BJ (cell line): ENCODE results near the gene MFAP2. TPM values are rescaled to one million over a fixed set of nuclear protein-coding genes. Genes with fewer than 3 reads are reported as not detected.
A peak's percentile ranks its signal among the peaks of the same experiment; 100 is the strongest.

ENCODE experiments used
- CTCF ChIA-PET: fragments of 350-600 bp; formaldehyde crosslinking; extraction: SDS; loops from one replicate; lab custom pipeline; 2021; ENCODE audit warnings: antibody characterized with exemption, inconsistent platforms; lab: Yijun Ruan, JAX
- POLR2A ChIA-PET: fragments of 300-600 bp; sonication (Branson Sonifier 250); formaldehyde crosslinking; extraction: SDS; loops from one replicate; lab custom pipeline; 2021; ENCODE audit warnings: antibody characterized with exemption; lab: Charles Lee
- DNase-seq: peaks from one replicate; pipeline ENCODE4 v3.0.0-alpha.2; 2011; ENCODE audit warnings: low read depth
- H3K27me3 ChIP-seq: 2 replicates; pipeline ENCODE4 v1.6.0; 2011; ENCODE audit warnings: low read length; ENCODE audit not compliant: control insufficient read depth, insufficient read depth
- H3K36me3 ChIP-seq: 2 replicates; pipeline ENCODE4 v1.5.1; 2011; ENCODE audit warnings: low read length; ENCODE audit not compliant: control insufficient read depth, insufficient read depth
- H3K4me3 ChIP-seq: 2 replicates; pipeline ENCODE4 v1.5.1; 2011; ENCODE audit warnings: low read depth, mild to moderate bottlenecking, control low read depth, low read length
- polyA minus RNA-seq: library from RNA; depleted of rRNA, polyadenylated mRNA; stranded (reverse); fragments of >200 nt; gene quantifications from 2 replicates; pipeline ENCODE4 v1.2.3, GENCODE V29; 2011; rRNA and poly(A)+ RNA removed
- polyA plus RNA-seq: library from polyadenylated mRNA; depleted of rRNA; stranded (reverse); fragments of >200 nt; gene quantifications from 2 replicates; pipeline ENCODE4 v1.2.3, GENCODE V29; 2011; rRNA removed
- TF ChIP-seq, protein P1 (sequence below): IDR thresholded peaks from 2 replicates; pipeline ENCODE4 v1.5.1; 2011; ENCODE audit warnings: low read depth, mild to moderate bottlenecking, control low read depth, inconsistent platforms, low read length, moderate library complexity; ENCODE audit not compliant: insufficient read depth

Gene MFAP2, protein sequence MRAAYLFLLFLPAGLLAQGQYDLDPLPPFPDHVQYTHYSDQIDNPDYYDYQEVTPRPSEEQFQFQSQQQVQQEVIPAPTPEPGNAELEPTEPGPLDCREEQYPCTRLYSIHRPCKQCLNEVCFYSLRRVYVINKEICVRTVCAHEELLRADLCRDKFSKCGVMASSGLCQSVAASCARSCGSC
- polyA plus RNA-seq (69.7 and 115 TPM in 2 replicates), polyA minus RNA-seq (93.3 and 172 TPM in 2 replicates)

DNA sequence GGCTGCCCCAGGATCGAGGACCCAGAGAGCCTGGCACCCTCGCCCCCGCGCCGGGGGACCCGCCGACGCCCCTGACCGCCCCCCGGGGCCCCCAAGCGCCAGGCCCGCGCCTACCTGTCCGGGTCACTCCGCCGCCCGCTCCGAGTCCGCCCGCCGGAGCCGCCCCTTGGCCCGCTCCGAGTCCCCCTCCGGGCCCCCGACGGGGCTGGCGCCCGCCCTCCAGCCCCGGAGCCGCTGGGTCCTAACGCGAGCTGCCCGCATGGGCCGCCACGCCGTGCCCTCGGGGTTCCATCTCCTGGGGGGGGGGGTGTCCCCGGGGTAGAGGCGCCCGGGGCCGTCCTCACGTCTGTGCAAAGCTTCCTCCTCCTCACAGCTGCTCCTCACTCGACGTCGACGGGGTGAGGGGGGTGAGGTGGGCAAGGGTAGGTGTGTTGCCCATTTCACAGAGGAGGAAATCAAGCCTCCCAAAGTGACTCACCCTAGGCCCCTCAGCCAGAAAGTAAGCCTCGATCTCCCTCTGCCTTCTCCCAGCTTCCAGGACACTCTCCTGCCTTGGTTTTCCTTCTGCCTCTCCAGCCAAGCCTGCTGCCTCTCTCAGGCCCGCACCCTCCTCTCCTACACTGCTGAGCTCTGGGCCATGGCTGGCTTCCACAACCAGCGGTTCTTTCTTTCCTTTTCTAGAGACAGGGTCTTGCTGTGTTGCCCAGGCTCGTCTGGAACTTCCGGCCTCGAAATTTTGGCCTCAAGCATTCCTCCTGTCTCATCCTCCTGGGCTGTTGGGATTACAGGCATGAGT lies at the start of gene MFAP2:
Gene MFAP2, minus strand, starts transcription at position 148 of the 796 bp plus-strand sequence. CDS start 2,347 bp downstream, outside the sequence.
- no peaks in the 10 kb centered on the region for H3K27me3 ChIP-seq
- TF ChIP-seq, protein P1, sequence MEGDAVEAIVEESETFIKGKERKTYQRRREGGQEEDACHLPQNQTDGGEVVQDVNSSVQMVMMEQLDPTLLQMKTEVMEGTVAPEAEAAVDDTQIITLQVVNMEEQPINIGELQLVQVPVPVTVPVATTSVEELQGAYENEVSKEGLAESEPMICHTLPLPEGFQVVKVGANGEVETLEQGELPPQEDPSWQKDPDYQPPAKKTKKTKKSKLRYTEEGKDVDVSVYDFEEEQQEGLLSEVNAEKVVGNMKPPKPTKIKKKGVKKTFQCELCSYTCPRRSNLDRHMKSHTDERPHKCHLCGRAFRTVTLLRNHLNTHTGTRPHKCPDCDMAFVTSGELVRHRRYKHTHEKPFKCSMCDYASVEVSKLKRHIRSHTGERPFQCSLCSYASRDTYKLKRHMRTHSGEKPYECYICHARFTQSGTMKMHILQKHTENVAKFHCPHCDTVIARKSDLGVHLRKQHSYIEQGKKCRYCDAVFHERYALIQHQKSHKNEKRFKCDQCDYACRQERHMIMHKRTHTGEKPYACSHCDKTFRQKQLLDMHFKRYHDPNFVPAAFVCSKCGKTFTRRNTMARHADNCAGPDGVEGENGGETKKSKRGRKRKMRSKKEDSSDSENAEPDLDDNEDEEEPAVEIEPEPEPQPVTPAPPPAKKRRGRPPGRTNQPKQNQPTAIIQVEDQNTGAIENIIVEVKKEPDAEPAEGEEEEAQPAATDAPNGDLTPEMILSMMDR = no peak
- no peak for DNase-seq
- peak within 1 kb of the TSS; percentile 66 for H3K4me3 ChIP-seq
- POLR2A ChIA-PET = interaction anchor here (0.7 kb wide), 1 partner anchor 82 kb away, joined by 3 read pairs; no protein-coding TSS in a partner anchor
- CTCF ChIA-PET = interaction anchor here (0.9 to 1.4 kb wide), 4 partner anchors 13 to 29 kb away, joined by 3 read pairs; no protein-coding TSS in a partner anchor
- H3K36me3 ChIP-seq = peaks cover 1% of the 10 kb centered on the region

DNA sequence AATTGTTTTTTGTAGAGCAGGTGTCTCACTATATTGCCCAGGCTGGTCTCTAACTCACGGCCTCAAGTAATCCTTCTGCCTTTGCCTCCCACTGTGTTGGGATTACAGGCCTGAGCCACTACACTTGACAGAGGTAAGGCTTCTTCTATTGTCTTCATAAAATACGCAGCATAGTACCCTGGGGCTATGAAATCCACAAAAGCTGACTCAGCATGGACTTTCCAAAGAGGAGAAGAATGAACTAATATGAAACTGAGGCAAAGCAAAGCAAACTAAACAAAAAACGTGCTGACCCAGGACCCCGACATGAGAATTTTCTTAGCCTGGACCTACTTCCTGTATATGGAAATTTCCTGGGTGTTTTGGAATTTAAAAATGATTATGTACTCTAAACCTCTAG lies 49.8 kb upstream of the MFAP2 start:
- Histone ChIP-seq H3K4me3 (no peak overlapping the region), H3K36me3 (peaks cover 7% of the 10 kb centered on the region), H3K27me3 (no peaks in the 10 kb centered on the region)
- DNase-seq = no peak
- TF ChIP-seq, protein P1 = no peak
- CTCF ChIA-PET = interaction anchor here (1.1 kb wide), 1 partner anchor 25 kb away, joined by 3 read pairs; no protein-coding TSS in a partner anchor
- POLR2A ChIA-PET = no interaction called here

DNA sequence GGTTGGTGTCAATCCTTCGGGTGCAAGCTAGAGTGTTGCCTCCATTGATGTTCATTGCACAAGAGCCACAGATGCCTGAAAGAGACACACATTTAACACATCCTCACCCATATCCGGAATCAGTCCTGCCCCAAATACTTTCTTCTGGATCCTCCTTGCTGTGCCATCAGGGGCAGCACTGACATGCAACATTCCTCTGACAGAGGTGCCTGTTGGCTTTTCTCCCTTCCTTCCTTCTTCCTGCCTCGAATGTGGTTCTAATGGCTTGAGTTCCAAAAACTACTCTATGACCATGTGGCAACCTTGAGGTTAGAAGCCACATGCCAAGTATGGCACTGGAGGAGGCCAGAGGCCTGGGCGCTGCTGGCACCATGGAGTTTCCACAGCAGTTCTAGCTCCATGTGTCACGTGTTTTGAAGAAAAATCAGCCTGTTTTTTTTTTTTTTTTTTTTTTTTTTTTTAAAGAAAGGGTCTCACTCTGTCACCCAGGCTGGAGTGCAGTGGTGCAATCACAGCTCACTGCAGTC lies 48.3 kb upstream of the MFAP2 start:
- TF ChIP-seq, protein P1 = no peak
- POLR2A ChIA-PET = no interaction called here
- no peaks in the 10 kb centered on the region for H3K27me3 ChIP-seq
- CTCF ChIA-PET = interaction anchor here (0.9 to 1.9 kb wide), 4 partner anchors 17 to 68 kb away, joined by 3 to 6 read pairs (median 3); no protein-coding TSS in a partner anchor
- DNase-seq = no peak
- no peak overlapping the region for H3K4me3 ChIP-seq
- peaks cover 10% of the 10 kb centered on the region for H3K36me3 ChIP-seq

DNA sequence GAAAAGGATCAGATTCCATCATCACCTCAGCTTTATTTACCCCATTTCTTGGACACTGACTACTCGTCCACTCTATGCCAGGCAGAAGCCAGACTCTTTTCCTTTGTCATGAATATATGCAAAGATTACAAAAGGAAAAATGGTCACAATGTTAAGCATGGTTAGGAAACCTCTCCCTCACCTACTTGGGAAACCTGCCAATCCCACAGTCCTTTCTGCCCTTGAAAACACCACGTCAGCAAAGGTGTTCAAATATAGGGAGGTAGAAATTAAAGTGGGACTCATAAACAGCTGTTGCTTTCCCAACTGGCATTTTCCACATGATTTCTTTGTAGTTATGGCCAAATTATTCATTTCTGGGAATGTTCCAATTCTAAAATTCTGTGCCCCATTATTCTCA lies 47.5 kb upstream of the MFAP2 start:
- TF ChIP-seq, protein P1 = no peak
- no peaks in the 10 kb centered on the region for H3K27me3 ChIP-seq
- no peak for DNase-seq
- H3K4me3 ChIP-seq = no peak overlapping the region
- CTCF ChIA-PET = interaction anchor here (0.9 to 2.0 kb wide), 3 partner anchors 9 to 68 kb away, joined by 3 to 8 read pairs (median 6); no protein-coding TSS in a partner anchor
- H3K36me3 ChIP-seq = peaks cover 12% of the 10 kb centered on the region
- POLR2A ChIA-PET = no interaction called here
